ENCODE measurements around the gene IDNK.

Gene IDNK

DNA sequence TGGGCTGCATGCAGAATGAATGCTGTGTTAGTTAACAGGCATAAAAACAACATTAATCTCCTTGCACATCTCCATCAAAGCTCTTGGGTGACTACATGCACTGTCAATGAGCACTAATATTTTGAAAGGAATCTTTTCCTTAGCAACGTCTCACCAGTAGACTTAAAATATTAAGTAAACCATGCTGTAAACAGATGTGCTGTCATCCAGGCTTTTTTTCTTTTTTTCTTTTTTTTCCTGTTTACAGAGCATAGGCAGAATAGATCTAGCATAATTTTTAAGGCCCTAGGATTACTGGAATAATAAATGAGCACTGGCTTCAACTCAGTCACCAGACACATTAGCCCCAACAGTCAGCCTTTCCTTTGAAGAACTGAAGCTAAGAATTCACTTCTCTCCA, 48.5 kb downstream of the IDNK start:
- TF ChIP-seq ZNF565 (CRISPR knock-in tag; conservative IDR thresholded peaks at IDR 0.05; ENCODE audit: low read depth) = no peak
- no peak for TF ChIP-seq TOX (CRISPR knock-in tag; IDR thresholded peaks at IDR 0.05; ENCODE audit: borderline replicate concordance)
- TF ChIP-seq ZC3H10 (CRISPR knock-in tag; IDR thresholded peaks at IDR 0.05) = no peak
- no peak for TF ChIP-seq ISL1 (CRISPR knock-in tag; IDR thresholded peaks at IDR 0.05)
- TF ChIP-seq, protein P1, sequence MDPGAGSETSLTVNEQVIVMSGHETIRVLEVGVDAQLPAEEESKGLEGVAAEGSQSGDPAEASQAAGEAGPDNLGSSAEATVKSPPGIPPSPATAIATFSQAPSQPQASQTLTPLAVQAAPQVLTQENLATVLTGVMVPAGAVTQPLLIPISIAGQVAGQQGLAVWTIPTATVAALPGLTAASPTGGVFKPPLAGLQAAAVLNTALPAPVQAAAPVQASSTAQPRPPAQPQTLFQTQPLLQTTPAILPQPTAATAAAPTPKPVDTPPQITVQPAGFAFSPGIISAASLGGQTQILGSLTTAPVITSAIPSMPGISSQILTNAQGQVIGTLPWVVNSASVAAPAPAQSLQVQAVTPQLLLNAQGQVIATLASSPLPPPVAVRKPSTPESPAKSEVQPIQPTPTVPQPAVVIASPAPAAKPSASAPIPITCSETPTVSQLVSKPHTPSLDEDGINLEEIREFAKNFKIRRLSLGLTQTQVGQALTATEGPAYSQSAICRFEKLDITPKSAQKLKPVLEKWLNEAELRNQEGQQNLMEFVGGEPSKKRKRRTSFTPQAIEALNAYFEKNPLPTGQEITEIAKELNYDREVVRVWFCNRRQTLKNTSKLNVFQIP (CRISPR knock-in tag; IDR thresholded peaks at IDR 0.05; ENCODE audit: borderline replicate concordance, low read depth) = no peak
- TF ChIP-seq PPARA (CRISPR knock-in tag; IDR thresholded peaks at IDR 0.05; ENCODE audit: borderline replicate concordance) = no peak
- TF ChIP-seq ZFP3 (CRISPR knock-in tag; IDR thresholded peaks at IDR 0.05) = no peak
- TF ChIP-seq, protein P2, sequence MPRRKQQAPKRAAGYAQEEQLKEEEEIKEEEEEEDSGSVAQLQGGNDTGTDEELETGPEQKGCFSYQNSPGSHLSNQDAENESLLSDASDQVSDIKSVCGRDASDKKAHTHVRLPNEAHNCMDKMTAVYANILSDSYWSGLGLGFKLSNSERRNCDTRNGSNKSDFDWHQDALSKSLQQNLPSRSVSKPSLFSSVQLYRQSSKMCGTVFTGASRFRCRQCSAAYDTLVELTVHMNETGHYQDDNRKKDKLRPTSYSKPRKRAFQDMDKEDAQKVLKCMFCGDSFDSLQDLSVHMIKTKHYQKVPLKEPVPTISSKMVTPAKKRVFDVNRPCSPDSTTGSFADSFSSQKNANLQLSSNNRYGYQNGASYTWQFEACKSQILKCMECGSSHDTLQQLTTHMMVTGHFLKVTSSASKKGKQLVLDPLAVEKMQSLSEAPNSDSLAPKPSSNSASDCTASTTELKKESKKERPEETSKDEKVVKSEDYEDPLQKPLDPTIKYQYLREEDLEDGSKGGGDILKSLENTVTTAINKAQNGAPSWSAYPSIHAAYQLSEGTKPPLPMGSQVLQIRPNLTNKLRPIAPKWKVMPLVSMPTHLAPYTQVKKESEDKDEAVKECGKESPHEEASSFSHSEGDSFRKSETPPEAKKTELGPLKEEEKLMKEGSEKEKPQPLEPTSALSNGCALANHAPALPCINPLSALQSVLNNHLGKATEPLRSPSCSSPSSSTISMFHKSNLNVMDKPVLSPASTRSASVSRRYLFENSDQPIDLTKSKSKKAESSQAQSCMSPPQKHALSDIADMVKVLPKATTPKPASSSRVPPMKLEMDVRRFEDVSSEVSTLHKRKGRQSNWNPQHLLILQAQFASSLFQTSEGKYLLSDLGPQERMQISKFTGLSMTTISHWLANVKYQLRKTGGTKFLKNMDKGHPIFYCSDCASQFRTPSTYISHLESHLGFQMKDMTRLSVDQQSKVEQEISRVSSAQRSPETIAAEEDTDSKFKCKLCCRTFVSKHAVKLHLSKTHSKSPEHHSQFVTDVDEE (CRISPR knock-in tag; IDR thresholded peaks at IDR 0.05) = no peak
- no peak for TF ChIP-seq SNAI2 (CRISPR knock-in tag; IDR thresholded peaks at IDR 0.05)
- TF ChIP-seq GLIS3 (CRISPR knock-in tag; IDR thresholded peaks at IDR 0.05) = no peak
- TF ChIP-seq RARB (CRISPR knock-in tag; IDR thresholded peaks at IDR 0.05) = no peak
- TF ChIP-seq ESRRG (CRISPR knock-in tag; IDR thresholded peaks at IDR 0.05) = no peak
- TF ChIP-seq BACH2 (CRISPR knock-in tag; IDR thresholded peaks at IDR 0.05; ENCODE audit: borderline replicate concordance) = no peak
- no peak for TF ChIP-seq ZFP30 (CRISPR knock-in tag; IDR thresholded peaks at IDR 0.05)
- TF ChIP-seq, protein P3, sequence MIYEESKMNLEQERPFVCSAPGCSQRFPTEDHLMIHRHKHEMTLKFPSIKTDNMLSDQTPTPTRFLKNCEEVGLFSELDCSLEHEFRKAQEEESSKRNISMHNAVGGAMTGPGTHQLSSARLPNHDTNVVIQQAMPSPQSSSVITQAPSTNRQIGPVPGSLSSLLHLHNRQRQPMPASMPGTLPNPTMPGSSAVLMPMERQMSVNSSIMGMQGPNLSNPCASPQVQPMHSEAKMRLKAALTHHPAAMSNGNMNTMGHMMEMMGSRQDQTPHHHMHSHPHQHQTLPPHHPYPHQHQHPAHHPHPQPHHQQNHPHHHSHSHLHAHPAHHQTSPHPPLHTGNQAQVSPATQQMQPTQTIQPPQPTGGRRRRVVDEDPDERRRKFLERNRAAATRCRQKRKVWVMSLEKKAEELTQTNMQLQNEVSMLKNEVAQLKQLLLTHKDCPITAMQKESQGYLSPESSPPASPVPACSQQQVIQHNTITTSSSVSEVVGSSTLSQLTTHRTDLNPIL (CRISPR knock-in tag; IDR thresholded peaks at IDR 0.05; ENCODE audit: low read depth) = no peak
- TF ChIP-seq, protein P4, sequence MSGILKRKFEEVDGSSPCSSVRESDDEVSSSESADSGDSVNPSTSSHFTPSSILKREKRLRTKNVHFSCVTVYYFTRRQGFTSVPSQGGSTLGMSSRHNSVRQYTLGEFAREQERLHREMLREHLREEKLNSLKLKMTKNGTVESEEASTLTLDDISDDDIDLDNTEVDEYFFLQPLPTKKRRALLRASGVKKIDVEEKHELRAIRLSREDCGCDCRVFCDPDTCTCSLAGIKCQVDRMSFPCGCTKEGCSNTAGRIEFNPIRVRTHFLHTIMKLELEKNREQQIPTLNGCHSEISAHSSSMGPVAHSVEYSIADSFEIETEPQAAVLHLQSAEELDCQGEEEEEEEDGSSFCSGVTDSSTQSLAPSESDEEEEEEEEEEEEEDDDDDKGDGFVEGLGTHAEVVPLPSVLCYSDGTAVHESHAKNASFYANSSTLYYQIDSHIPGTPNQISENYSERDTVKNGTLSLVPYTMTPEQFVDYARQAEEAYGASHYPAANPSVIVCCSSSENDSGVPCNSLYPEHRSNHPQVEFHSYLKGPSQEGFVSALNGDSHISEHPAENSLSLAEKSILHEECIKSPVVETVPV (CRISPR knock-in tag; IDR thresholded peaks at IDR 0.05) = no peak
- no peak for TF ChIP-seq CSDC2 (CRISPR knock-in tag; IDR thresholded peaks at IDR 0.05)
- no peak for TF ChIP-seq OSR1 (CRISPR knock-in tag; IDR thresholded peaks at IDR 0.05)
- ATAC-seq = no peak

- no peak for ATAC-seq
- TF ChIP-seq SNAI2 (CRISPR knock-in tag; IDR thresholded peaks at IDR 0.05) (no peak), ISL1 (CRISPR knock-in tag; IDR thresholded peaks at IDR 0.05) (peak; percentile 24; the same call in 1 of the 2 replicates), ESRRG (CRISPR knock-in tag; IDR thresholded peaks at IDR 0.05) (no peak), TOX (CRISPR knock-in tag; IDR thresholded peaks at IDR 0.05; ENCODE audit: borderline replicate concordance) (no peak), ZNF70 (CRISPR knock-in tag; IDR thresholded peaks at IDR 0.05) (no peak), ZFP3 (CRISPR knock-in tag; IDR thresholded peaks at IDR 0.05) (no peak)
- TF ChIP-seq, protein P1 (CRISPR knock-in tag; IDR thresholded peaks at IDR 0.05; ENCODE audit: borderline replicate concordance, low read depth) = no peak
- TF ChIP-seq, protein P4 (CRISPR knock-in tag; IDR thresholded peaks at IDR 0.05) = no peak
- TF ChIP-seq, protein P5, sequence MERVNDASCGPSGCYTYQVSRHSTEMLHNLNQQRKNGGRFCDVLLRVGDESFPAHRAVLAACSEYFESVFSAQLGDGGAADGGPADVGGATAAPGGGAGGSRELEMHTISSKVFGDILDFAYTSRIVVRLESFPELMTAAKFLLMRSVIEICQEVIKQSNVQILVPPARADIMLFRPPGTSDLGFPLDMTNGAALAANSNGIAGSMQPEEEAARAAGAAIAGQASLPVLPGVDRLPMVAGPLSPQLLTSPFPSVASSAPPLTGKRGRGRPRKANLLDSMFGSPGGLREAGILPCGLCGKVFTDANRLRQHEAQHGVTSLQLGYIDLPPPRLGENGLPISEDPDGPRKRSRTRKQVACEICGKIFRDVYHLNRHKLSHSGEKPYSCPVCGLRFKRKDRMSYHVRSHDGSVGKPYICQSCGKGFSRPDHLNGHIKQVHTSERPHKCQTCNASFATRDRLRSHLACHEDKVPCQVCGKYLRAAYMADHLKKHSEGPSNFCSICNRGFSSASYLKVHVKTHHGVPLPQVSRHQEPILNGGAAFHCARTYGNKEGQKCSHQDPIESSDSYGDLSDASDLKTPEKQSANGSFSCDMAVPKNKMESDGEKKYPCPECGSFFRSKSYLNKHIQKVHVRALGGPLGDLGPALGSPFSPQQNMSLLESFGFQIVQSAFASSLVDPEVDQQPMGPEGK (CRISPR knock-in tag; IDR thresholded peaks at IDR 0.05; ENCODE audit: borderline replicate concordance) = no peak
These were observed 52.5 kb downstream of the IDNK start for GRCh38 chr9:83675466-83675865.
